PC-3 (cell line): Measurements from ENCODE around the gene SLC10A7.

Source experiments
- CTCF ChIP-seq: fragments of 300-600 bp; sonication (generic); conservative IDR thresholded peaks from 2 replicates; pipeline ENCODE4 v1.5.1; 2017; ENCODE audit warnings: antibody characterized with exemption, low read depth, mild to moderate bottlenecking, low read length
- EZH2 ChIP-seq: fragments of 300-600 bp; sonication (generic); IDR thresholded peaks from one replicate; pipeline ENCODE4 v1.6.1; 2017; ENCODE audit warnings: antibody characterized with exemption, mild to moderate bottlenecking, low read length; ENCODE audit not compliant: unreplicated experiment

- no peak for TF ChIP-seq CTCF
- TF ChIP-seq EZH2 = no peak
Measured at GRCh38 chr4:146371812-146372211, 149.9 kb downstream of the SLC10A7 start.
